ENCODE data around the gene NPAS3.

Gene NPAS3

GRCh38 chr14:33655421-33655820 is 716.7 kb downstream of the NPAS3 start:
- in situ Hi-C loops (cut with MboI; ENCODE audit: low sequenced_read_pairs): no loop called here

- in situ Hi-C loops (cut with MboI; ENCODE audit: low sequenced_read_pairs): no loop called here
Measured at GRCh38 chr14:33657476-33657875, 718.8 kb downstream of the NPAS3 start.

GRCh38 chr14:33660248-33660647 is 721.6 kb downstream of the NPAS3 start:
- in situ Hi-C loops (cut with MboI; ENCODE audit: low sequenced_read_pairs): no loop called here

GRCh38 chr14:33661101-33661500 is 722.4 kb downstream of the NPAS3 start:
- in situ Hi-C loops (cut with MboI; ENCODE audit: low sequenced_read_pairs): no loop called here

- in situ Hi-C loops (cut with MboI; ENCODE audit: low sequenced_read_pairs): no loop called here
Measured at GRCh38 chr14:33668066-33668465, 729.4 kb downstream of the NPAS3 start.

- in situ Hi-C loops (cut with MboI; ENCODE audit: low sequenced_read_pairs): no loop called here
Measured at GRCh38 chr14:33669111-33669510, 730.4 kb downstream of the NPAS3 start.

GRCh38 chr14:33670235-33670634 is 731.6 kb downstream of the NPAS3 start:
- in situ Hi-C loops (cut with MboI; ENCODE audit: low sequenced_read_pairs): no loop called here

- in situ Hi-C loops (cut with MboI; ENCODE audit: low sequenced_read_pairs): no loop called here
Measured at GRCh38 chr14:33671556-33671955, 732.9 kb downstream of the NPAS3 start.

- in situ Hi-C loops (cut with MboI; ENCODE audit: low sequenced_read_pairs): no loop called here
Measured at GRCh38 chr14:33674927-33675326, 736.2 kb downstream of the NPAS3 start.

- in situ Hi-C loops (cut with MboI; ENCODE audit: low sequenced_read_pairs): no loop called here
Measured at GRCh38 chr14:33675415-33676130, 736.9 kb downstream of the NPAS3 start.

- in situ Hi-C loops (cut with MboI; ENCODE audit: low sequenced_read_pairs): no loop called here
Measured at GRCh38 chr14:33676135-33676566, 737.5 kb downstream of the NPAS3 start.

- in situ Hi-C loops (cut with MboI; ENCODE audit: low sequenced_read_pairs): no loop called here
Measured at GRCh38 chr14:33676891-33677290, 738.2 kb downstream of the NPAS3 start.

- in situ Hi-C loops (cut with MboI; ENCODE audit: low sequenced_read_pairs): no loop called here
Measured at GRCh38 chr14:33678005-33678404, 739.3 kb downstream of the NPAS3 start.

GRCh38 chr14:33679025-33679424 is 740.3 kb downstream of the NPAS3 start:
- in situ Hi-C loops (cut with MboI; ENCODE audit: low sequenced_read_pairs): no loop called here

- in situ Hi-C loops (cut with MboI; ENCODE audit: low sequenced_read_pairs): no loop called here
Measured at GRCh38 chr14:33679461-33680225, 741.0 kb downstream of the NPAS3 start.

GRCh38 chr14:33680873-33681272 is 742.2 kb downstream of the NPAS3 start:
- in situ Hi-C loops (cut with MboI; ENCODE audit: low sequenced_read_pairs): no loop called here

GRCh38 chr14:33682760-33683159 is 744.1 kb downstream of the NPAS3 start:
- in situ Hi-C loops (cut with MboI; ENCODE audit: low sequenced_read_pairs): no loop called here

GRCh38 chr14:33685026-33685425 is 746.3 kb downstream of the NPAS3 start:
- in situ Hi-C loops (cut with MboI; ENCODE audit: low sequenced_read_pairs): no loop called here

- in situ Hi-C loops (cut with MboI; ENCODE audit: low sequenced_read_pairs): no loop called here
Measured at GRCh38 chr14:33685698-33686097, 747.0 kb downstream of the NPAS3 start.

GRCh38 chr14:33686218-33686617 is 747.5 kb downstream of the NPAS3 start:
- in situ Hi-C loops (cut with MboI; ENCODE audit: low sequenced_read_pairs): no loop called here

- in situ Hi-C loops (cut with MboI; ENCODE audit: low sequenced_read_pairs): no loop called here
Measured at GRCh38 chr14:33686856-33687255, 748.2 kb downstream of the NPAS3 start.

- in situ Hi-C loops (cut with MboI; ENCODE audit: low sequenced_read_pairs): no loop called here
Measured at GRCh38 chr14:33689680-33690079, 751.0 kb downstream of the NPAS3 start.
